Erythroblast (primary cell): ENCODE measurements around the gene CRYZL1.
"Not testable (repeated sequence)": the region's sequence is repeated elsewhere in the genome, so short reads cannot be mapped to it uniquely, and the experiment has no call there.

Experiments
- GATA1 ChIP-seq: IDR thresholded peaks from 2 replicates; pipeline ENCODE4 v1.6.1; 2011; ENCODE audit warnings: low read depth, mild to moderate bottlenecking, control low read depth, low read length, moderate library complexity
- POLR2A ChIP-seq: IDR thresholded peaks from 2 replicates; pipeline ENCODE4 v1.6.1; 2011; ENCODE audit warnings: mild to moderate bottlenecking, low read length

GRCh38 chr21:33617565-33617964, 24.0 kb downstream of the CRYZL1 start:
- TF ChIP-seq POLR2A, GATA1: not testable (repeated sequence)
